OCI-M2 (cell line): ENCODE results near the gene MBP.

ENCODE experiments used
- DNase-seq: peaks from one replicate; lab custom pipeline; 2025; ENCODE audit not compliant: unreplicated experiment; lab: John Stamatoyannopoulos, UW

The MBP gene

GRCh38 chr18:77088963-77089722 is 43.4 kb downstream of the MBP start:
- DNase-seq: no peak

GRCh38 chr18:77087393-77088141 is 45.0 kb downstream of the MBP start:
- no peak for DNase-seq

- DNase-seq: no peak
Measured at GRCh38 chr18:77086656-77087392, 45.8 kb downstream of the MBP start.

GRCh38 chr18:77086034-77086433 is 46.5 kb downstream of the MBP start:
- DNase-seq: no peak

- no peak for DNase-seq
Measured at GRCh38 chr18:77084688-77085035, 47.9 kb downstream of the MBP start.

- DNase-seq: no peak
Measured at GRCh38 chr18:77082316-77082955, 50.1 kb downstream of the MBP start.

- no peak for DNase-seq
Measured at GRCh38 chr18:77081390-77081778, 51.2 kb downstream of the MBP start.

GRCh38 chr18:77079954-77080682 is 52.5 kb downstream of the MBP start:
- no peak for DNase-seq

GRCh38 chr18:77079088-77079487 is 53.5 kb downstream of the MBP start:
- no peak for DNase-seq

- no peak for DNase-seq
Measured at GRCh38 chr18:77078690-77079070, 53.9 kb downstream of the MBP start.

- DNase-seq: no peak
Measured at GRCh38 chr18:77077941-77078689, 54.5 kb downstream of the MBP start.

- no peak for DNase-seq
Measured at GRCh38 chr18:77077401-77077800, 55.2 kb downstream of the MBP start.

GRCh38 chr18:77076111-77076510 is 56.5 kb downstream of the MBP start:
- no peak for DNase-seq

GRCh38 chr18:77074431-77074830 is 58.2 kb downstream of the MBP start:
- DNase-seq: no peak

GRCh38 chr18:77073336-77074093 is 59.1 kb downstream of the MBP start:
- no peak for DNase-seq

- DNase-seq: no peak
Measured at GRCh38 chr18:77072566-77072965, 60.0 kb downstream of the MBP start.

- no peak for DNase-seq
Measured at GRCh38 chr18:77071711-77072292, 60.8 kb downstream of the MBP start.

- DNase-seq: no peak
Measured at GRCh38 chr18:77071061-77071460, 61.5 kb downstream of the MBP start.

GRCh38 chr18:77070627-77071026 is 62.0 kb downstream of the MBP start:
- DNase-seq: no peak
